Smooth muscle cell (in vitro differentiated cells): Measurements from ENCODE around the gene TEN1. TPM values are rescaled to one million over a fixed set of nuclear protein-coding genes. Genes with fewer than 3 reads are reported as not detected.

Experiments
- DNase-seq: peaks from one replicate; lab custom pipeline; 2025; ENCODE audit not compliant: unreplicated experiment; lab: John Stamatoyannopoulos, UW
- H2AFZ ChIP-seq: fragments of 200-600 bp; sonication (generic); 2 replicates; pipeline ENCODE4 v1.6.0; 2016; ENCODE audit warnings: antibody characterized with exemption, low read depth, mild to moderate bottlenecking
- H3F3A ChIP-seq: fragments of 200-600 bp; sonication (generic); 2 replicates; pipeline ENCODE4 v1.6.0; 2017; ENCODE audit warnings: antibody characterized with exemption, low read depth
- H3K27ac ChIP-seq: fragments of 200-600 bp; sonication (generic); 2 replicates; pipeline ENCODE4 v1.5.1; 2016; ENCODE audit warnings: low read depth, mild to moderate bottlenecking
- H3K27me3 ChIP-seq: fragments of 200-600 bp; sonication (generic); 2 replicates; pipeline ENCODE4 v1.6.1; 2016; ENCODE audit warnings: low read depth, mild to moderate bottlenecking
- H3K36me3 ChIP-seq: fragments of 200-600 bp; sonication (generic); 2 replicates; pipeline ENCODE4 v1.5.1; 2016; ENCODE audit warnings: low read depth
- H3K4me1 ChIP-seq: fragments of 200-600 bp; sonication (generic); 2 replicates; pipeline ENCODE4 v1.5.1; 2016; ENCODE audit warnings: low read depth
- H3K4me2 ChIP-seq: fragments of 200-600 bp; sonication (generic); 2 replicates; pipeline ENCODE4 v1.6.0; 2016; ENCODE audit warnings: mild to moderate bottlenecking
- H3K4me3 ChIP-seq: fragments of 200-600 bp; sonication (generic); 2 replicates; pipeline ENCODE4 v1.5.1; 2016; ENCODE audit warnings: mild to moderate bottlenecking
- H3K79me2 ChIP-seq: fragments of 200-600 bp; sonication (generic); 2 replicates; pipeline ENCODE4 v1.6.0; 2016; ENCODE audit warnings: low read depth, mild to moderate bottlenecking
- H3K9ac ChIP-seq: fragments of 200-600 bp; sonication (generic); 2 replicates; pipeline ENCODE4 v1.6.0; 2016; ENCODE audit warnings: low read depth
- H3K9me3 ChIP-seq: fragments of 200-600 bp; sonication (generic); replicated peaks from 2 replicates; pipeline ENCODE4 v1.5.1; 2016; ENCODE audit warnings: low read depth
- H4K20me1 ChIP-seq: fragments of 200-600 bp; sonication (generic); 2 replicates; pipeline ENCODE4 v1.6.0; 2016; ENCODE audit warnings: low read depth
- CTCF ChIP-seq: fragments of 200-600 bp; sonication (generic); IDR thresholded peaks from 2 replicates; pipeline ENCODE4 v1.5.1; 2017; ENCODE audit warnings: borderline replicate concordance, mild to moderate bottlenecking, antibody characterized with exemption; ENCODE audit not compliant: insufficient read depth, poor library complexity, severe bottlenecking
- WGBS: methylation state at CpG from one replicate; pipeline ENCODE4 v1.1.7; 2016; ENCODE audit warnings: low lambda C conversion rate; 5-methylcytosine and 5-hydroxymethylcytosine counted together
- polyA plus RNA-seq: library from polyadenylated mRNA; unstranded; fragments of >200 nt; fragmentation: Nextera tagmentation; extraction: Ambion mirVana; gene quantifications from 2 replicates; pipeline ENCODE4 v1.2.1, GENCODE V29; 2016
- total RNA-seq: library from RNA; depleted of rRNA; stranded (reverse); fragments of >200 nt; gene quantifications from 2 replicates; pipeline ENCODE4 v1.2.3, GENCODE V29; 2014

The TEN1 gene
- total and polyA plus RNA-seq, 2 experiments from 2014 or later, result 15.5 to 19.2 TPM

GRCh38 chr17:76049239-76049638, 70.2 kb downstream of the TEN1 start:
- DNase-seq, result no peak
- Histone ChIP-seq H4K20me1 (peaks cover 74% of the 10 kb centered on the region), H3K9ac (no peak overlapping the region), H3K9me3 (no peaks in the 10 kb centered on the region), H3K79me2 (peaks cover 18% of the 10 kb centered on the region), H3K4me1 (peaks cover 6% of the 10 kb centered on the region), H3K4me3 (no peak overlapping the region), H3K27me3 (no peaks in the 10 kb centered on the region), H3K36me3 (peaks cover 8% of the 10 kb centered on the region), H2AFZ (no peak overlapping the region), H3F3A (peaks cover 5% of the 10 kb centered on the region), H3K27ac (no peak overlapping the region), H3K4me2 (no peak overlapping the region)
- WGBS, result 82% methylated on average over 3 of the region's 3 CpGs
- TF ChIP-seq CTCF, result no peak

GRCh38 chr17:76049836-76050537, 70.9 kb downstream of the TEN1 start:
- Histone ChIP-seq H3K4me2 (no peak overlapping the region), H3K79me2 (peaks cover 18% of the 10 kb centered on the region), H3K9ac (no peak overlapping the region), H3K4me1 (peaks cover 8% of the 10 kb centered on the region), H3K36me3 (peaks cover 8% of the 10 kb centered on the region), H3K27me3 (no peaks in the 10 kb centered on the region), H2AFZ (no peak overlapping the region), H3K9me3 (no peaks in the 10 kb centered on the region), H4K20me1 (peaks cover 72% of the 10 kb centered on the region), H3K27ac (peak overlapping the region; percentile 65), H3K4me3 (no peak overlapping the region), H3F3A (peaks cover 12% of the 10 kb centered on the region)
- WGBS, result 95% methylated on average over 15 of the region's 15 CpGs
- no peak for TF ChIP-seq CTCF
- no peak for DNase-seq

Other genes with a start within 250 kb of the TEN1 start
- gene GALK1, start 214.0 kb upstream of the TEN1 start, total RNA-seq, result 31.1 and 32.7 TPM in 2 replicates
- gene GALK1, start 214.0 kb upstream of the TEN1 start, polyA plus RNA-seq, result 88.8 and 108 TPM in 2 replicates
- gene UNK, start 194.4 kb upstream of the TEN1 start, total RNA-seq, result 25.4 and 39.5 TPM in 2 replicates
- 26.8 and 31.5 TPM in 2 replicates for gene UNK, start 194.4 kb upstream of the TEN1 start, polyA plus RNA-seq
- gene UNC13D, start 134.8 kb upstream of the TEN1 start, total RNA-seq, result 4.5 TPM in 2 replicates
- gene UNC13D, start 134.8 kb upstream of the TEN1 start, polyA plus RNA-seq, result 2.4 and 9.6 TPM in 2 replicates
- gene WBP2, start 123.9 kb upstream of the TEN1 start, total RNA-seq, result 26.4 and 27.6 TPM in 2 replicates
- gene WBP2, start 123.9 kb upstream of the TEN1 start, polyA plus RNA-seq, result 91.4 and 111 TPM in 2 replicates
- gene TRIM47, start 100.7 kb upstream of the TEN1 start, total RNA-seq, result 3.8 and 8.7 TPM in 2 replicates
- 16.1 and 31.7 TPM in 2 replicates for gene TRIM47, start 100.7 kb upstream of the TEN1 start, polyA plus RNA-seq
- 9.8 and 13.3 TPM in 2 replicates for gene TRIM65, start 82.3 kb upstream of the TEN1 start, total RNA-seq
- 15.4 and 17.4 TPM in 2 replicates for gene TRIM65, start 82.3 kb upstream of the TEN1 start, polyA plus RNA-seq
- 32.6 and 48.4 TPM in 2 replicates for gene MRPL38, start 74.4 kb upstream of the TEN1 start, total RNA-seq
- gene MRPL38, start 74.4 kb upstream of the TEN1 start, polyA plus RNA-seq, result 90.5 and 107 TPM in 2 replicates
- 8.4 and 21.8 TPM in 2 replicates for gene FBF1, start 38.2 kb upstream of the TEN1 start, total RNA-seq
- 4.6 and 8.2 TPM in 2 replicates for gene FBF1, start 38.2 kb upstream of the TEN1 start, polyA plus RNA-seq
- gene ACOX1, start 74 bp upstream of the TEN1 start, total RNA-seq, result 35.3 and 46.7 TPM in 2 replicates
- 25.9 and 30.2 TPM in 2 replicates for gene ACOX1, start 74 bp upstream of the TEN1 start, polyA plus RNA-seq
- 1.0 and 1.2 TPM in 2 replicates for gene CDK3, start 21.6 kb downstream of the TEN1 start, total RNA-seq
- 3.9 and 10.2 TPM in 2 replicates for gene CDK3, start 21.6 kb downstream of the TEN1 start, polyA plus RNA-seq
- 1.6 and 1.9 TPM in 2 replicates for gene EVPL, start 48.1 kb downstream of the TEN1 start, total RNA-seq
- 0.77 and 2.0 TPM in 2 replicates for gene EVPL, start 48.1 kb downstream of the TEN1 start, polyA plus RNA-seq
- 41.0 and 67.5 TPM in 2 replicates for gene SRP68, start 93.3 kb downstream of the TEN1 start, total RNA-seq
- gene SRP68, start 93.3 kb downstream of the TEN1 start, polyA plus RNA-seq, result 96.3 and 102 TPM in 2 replicates
- not detected in 2 replicates for gene GALR2, start 95.5 kb downstream of the TEN1 start, total RNA-seq
- 0.17 TPM in 1 of 2 replicates, not detected in the other for gene GALR2, start 95.5 kb downstream of the TEN1 start, polyA plus RNA-seq
- not detected in 2 replicates for gene ZACN, start 99.9 kb downstream of the TEN1 start, total RNA-seq
- gene ZACN, start 99.9 kb downstream of the TEN1 start, polyA plus RNA-seq, result 1.7 and 3.4 TPM in 2 replicates
- 49.8 and 59.1 TPM in 2 replicates for gene EXOC7, start 124.5 kb downstream of the TEN1 start, total RNA-seq
- gene EXOC7, start 124.5 kb downstream of the TEN1 start, polyA plus RNA-seq, result 70.3 and 90.8 TPM in 2 replicates
- not detected in 2 replicates for gene FOXJ1, start 162.0 kb downstream of the TEN1 start, total RNA-seq
- not detected in 2 replicates for gene FOXJ1, start 162.0 kb downstream of the TEN1 start, polyA plus RNA-seq